ENCODE results near the gene CDH13.

- TF ChIP-seq POLR2A (IDR thresholded peaks at IDR 0.05; ENCODE audit: low read depth, low read length) (no peak), CTCF (IDR thresholded peaks at IDR 0.05; ENCODE audit: extremely low read depth in 1 of 2, insufficient read depth in 1 of 2, low read depth in 1 of 2, low read length in 2 of 2) (no peak)
These were observed 848.3 kb downstream of the CDH13 start for GRCh38 chr16:83475108-83475507.

All from endothelial cell of umbilical vein (primary cell).